KOPT-K1 (cell line): ENCODE measurements around the gene IL2RG.

Source experiments
- H3K27ac ChIP-seq: fragments of 200-600 bp; sonication (generic); 2 replicates; pipeline ENCODE4 v1.5.1; 2016; ENCODE audit warnings: antibody characterized with exemption, mild to moderate bottlenecking, low read depth, low read length; ENCODE audit not compliant: poor library complexity, severe bottlenecking
- H3K36me3 ChIP-seq: fragments of 200-600 bp; sonication (generic); 2 replicates; pipeline ENCODE4 v1.5.1; 2017; ENCODE audit warnings: antibody characterized with exemption, mild to moderate bottlenecking, low read length, moderate library complexity; ENCODE audit not compliant: insufficient read depth
- H3K9me3 ChIP-seq: fragments of 200-600 bp; sonication (generic); 2 replicates; pipeline ENCODE4 v1.5.1; 2017; ENCODE audit warnings: antibody characterized with exemption, low read length, mild to moderate bottlenecking; ENCODE audit not compliant: insufficient read depth, poor library complexity, severe bottlenecking

The IL2RG gene

DNA sequence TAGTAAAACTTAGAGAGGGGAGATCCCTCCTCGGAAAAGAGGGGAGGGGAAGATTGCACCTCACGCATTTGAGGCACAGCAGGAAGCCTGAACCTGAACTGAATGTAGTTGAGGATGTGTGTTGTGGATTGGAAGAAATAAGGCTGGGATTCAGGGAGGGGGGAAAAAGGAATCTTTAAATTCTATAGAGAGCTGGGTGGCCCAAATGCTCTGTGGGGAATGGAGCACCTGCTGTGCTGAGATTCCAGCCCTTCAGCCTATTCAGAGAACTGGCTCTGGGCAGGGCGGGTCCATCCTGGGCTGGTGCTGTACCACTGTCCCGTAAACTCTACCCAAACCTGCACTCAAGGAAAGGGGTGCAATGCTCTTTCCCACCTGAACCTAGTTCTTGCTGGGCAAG, 11.6 kb downstream of the IL2RG start:
- no peaks in the 10 kb centered on the region for H3K36me3 ChIP-seq
- no peaks in the 10 kb centered on the region for H3K9me3 ChIP-seq
- H3K27ac ChIP-seq = peak overlapping the region; percentile 18

DNA sequence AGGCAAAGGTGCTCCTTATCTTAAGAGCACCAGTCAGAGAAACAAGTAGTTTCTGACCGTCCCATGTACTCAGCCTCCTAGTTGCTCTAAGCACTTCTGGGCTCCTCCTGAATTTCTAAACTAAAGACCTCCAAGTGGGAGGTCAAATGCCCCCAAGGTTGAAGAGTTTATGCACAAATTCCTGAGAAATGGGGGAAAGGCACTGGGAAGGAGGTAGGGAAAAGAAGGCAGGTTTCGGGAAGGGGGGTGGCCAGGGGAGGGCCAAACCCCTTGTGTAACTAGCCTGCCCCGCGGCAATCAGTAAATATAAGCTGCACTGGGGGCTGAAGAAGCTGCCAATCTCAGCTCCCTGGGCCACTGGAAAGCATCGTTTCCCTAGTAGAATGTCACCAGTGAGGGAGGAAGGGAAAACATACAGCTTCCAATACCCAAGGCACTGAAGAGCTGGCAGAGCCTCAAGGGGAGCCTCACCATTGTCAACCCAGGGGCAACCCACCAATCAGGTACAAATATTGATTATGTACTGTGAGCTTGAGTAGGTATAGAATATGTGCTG, 12.3 kb downstream of the IL2RG start:
- peak overlapping the region; percentile 35 for H3K27ac ChIP-seq
- H3K36me3 ChIP-seq = no peaks in the 10 kb centered on the region
- H3K9me3 ChIP-seq = no peaks in the 10 kb centered on the region

DNA sequence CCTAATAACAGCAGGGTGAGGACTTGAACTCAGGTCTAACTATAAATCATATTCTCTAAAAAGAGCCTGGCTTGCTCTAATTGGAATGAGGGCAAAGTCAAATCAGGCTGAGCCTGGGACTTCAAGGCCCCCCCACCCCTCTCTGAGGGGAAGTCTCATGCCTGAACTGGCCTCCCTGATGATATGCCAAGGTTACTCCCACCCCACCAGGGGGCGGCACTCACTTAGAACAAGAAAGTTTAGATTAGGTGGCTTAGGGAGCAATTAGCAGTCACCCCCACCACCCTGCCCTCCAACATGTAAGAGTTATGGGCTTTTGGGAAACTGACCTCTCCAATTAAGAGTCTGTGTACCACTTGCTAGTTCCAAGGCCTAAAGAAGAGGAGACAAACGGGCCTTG, 13.1 kb downstream of the IL2RG start:
- Histone ChIP-seq H3K27ac (peak overlapping the region; percentile 35), H3K9me3 (no peaks in the 10 kb centered on the region), H3K36me3 (no peaks in the 10 kb centered on the region)

DNA sequence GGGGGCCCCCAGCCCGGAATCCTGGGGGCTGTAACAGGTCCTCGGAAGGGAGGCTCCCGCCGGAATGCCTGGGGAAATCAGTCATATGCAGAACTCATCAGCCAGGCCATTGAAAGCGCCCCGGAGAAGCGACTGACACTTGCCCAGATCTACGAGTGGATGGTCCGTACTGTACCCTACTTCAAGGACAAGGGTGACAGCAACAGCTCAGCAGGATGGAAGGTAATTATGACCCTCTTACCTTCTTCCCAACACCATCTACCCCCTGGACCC, 14.7 kb downstream of the IL2RG start:
- Histone ChIP-seq H3K9me3 (no peaks in the 10 kb centered on the region), H3K27ac (peak overlapping the region; percentile 65), H3K36me3 (no peaks in the 10 kb centered on the region)

DNA sequence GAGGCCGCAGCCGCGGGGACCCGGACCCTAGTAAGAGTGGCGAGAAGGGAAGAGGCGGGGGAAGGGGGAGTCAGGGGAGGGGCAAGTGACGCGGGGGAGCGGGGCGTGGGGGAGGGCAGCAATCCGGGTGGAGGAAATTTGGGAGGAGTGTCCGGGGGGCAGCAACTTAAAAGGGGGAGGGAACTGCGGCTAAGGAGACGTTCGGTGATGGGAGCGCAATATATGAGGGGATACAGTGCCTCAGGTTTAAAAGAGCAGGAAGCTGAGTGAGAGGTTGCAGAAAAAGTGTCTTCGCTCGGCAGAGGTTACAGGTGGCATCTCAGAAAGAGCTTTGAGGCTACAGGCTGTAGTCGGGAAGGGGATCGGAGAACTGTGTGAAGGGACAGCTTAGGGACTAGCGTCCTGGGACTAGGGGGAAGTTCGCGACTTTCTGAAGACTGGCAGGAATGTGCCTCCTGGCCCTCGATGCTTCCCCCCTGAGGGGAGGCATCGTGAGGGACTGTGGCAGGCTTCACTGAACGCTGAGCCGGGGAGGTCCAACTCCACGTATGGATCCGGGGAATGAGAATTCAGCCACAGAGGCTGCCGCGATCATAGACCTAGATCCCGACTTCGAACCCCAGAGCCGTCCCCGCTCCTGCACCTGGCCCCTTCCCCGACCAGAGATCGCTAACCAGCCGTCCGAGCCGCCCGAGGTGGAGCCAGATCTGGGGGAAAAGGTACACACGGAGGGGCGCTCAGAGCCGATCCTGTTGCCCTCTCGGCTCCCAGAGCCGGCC, 15.2 kb downstream of the IL2RG start:
- Histone ChIP-seq H3K27ac (peak overlapping the region; percentile 65), H3K9me3 (no peaks in the 10 kb centered on the region), H3K36me3 (no peaks in the 10 kb centered on the region)

DNA sequence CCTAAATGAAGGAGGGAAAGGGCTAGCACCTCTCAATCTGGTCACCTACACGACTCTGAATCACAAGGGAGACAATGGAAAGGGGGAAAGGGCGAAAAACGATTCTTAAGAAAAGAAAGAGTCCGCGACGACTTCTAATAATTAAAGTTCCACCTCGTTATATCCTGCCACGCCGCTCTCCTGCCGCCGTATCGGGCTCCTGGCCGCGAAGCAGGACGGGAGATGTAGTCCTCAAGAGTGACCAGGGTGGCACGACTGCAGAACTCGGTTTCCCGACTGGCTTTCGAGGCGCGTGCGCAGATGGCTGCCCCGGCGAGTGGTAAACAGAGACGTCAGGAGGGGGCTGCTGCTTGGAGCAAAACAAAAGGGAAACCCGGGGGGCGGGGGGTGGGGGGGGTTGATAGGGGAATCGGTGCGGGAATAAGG, 15.8 kb downstream of the IL2RG start, which contains the start of gene FOXO4:
Gene FOXO4, plus strand, starts transcription at position 297 of the 426 bp plus-strand sequence. CDS start 678 bp downstream, outside the sequence.
- peak within 1 kb of the TSS; percentile 65 for H3K27ac ChIP-seq
- no peaks in the 10 kb centered on the region for H3K9me3 ChIP-seq
- H3K36me3 ChIP-seq = no peaks in the 10 kb centered on the region

DNA sequence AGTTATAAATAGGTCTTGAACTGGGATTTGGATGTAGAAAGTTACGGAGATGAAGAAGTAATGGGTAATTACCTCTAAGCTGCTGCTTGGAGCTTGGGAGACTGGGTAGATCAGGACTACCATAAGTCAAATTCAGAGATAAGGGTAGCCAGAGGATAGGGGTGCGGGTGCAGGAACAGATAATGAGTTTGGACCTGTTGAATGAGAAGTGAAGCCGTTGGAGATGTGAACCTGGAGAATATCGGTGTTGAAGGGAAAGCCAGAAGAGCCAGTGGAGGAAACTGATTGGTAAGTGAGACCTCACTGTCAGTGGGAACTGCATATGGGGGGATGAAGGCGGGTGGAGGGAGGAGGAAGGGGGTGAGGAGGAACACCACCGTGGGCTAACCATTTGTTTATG, 16.3 kb downstream of the IL2RG start:
- Histone ChIP-seq H3K27ac (peak overlapping the region; percentile 65), H3K36me3 (no peaks in the 10 kb centered on the region), H3K9me3 (no peaks in the 10 kb centered on the region)

DNA sequence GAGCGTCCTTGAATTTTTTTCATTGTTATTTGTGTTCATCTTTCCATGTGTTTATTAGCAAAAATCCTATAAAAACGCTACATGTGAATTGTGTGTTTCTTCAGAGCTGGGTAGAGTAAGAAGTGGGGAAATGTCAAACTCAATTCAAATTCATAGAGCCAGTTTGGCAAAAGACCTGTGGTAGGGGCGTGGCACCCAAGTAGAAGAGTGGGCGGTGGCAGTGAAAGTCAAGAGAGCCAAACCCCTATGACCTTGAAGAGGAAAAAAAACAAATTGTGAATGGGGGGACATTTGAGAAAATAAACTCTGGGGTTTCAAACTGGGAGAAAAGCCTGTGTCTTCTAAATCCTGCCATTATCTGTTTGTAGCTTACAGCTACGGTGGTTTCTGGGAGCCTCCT, 20.1 kb downstream of the IL2RG start:
- Histone ChIP-seq H3K9me3 (no peaks in the 10 kb centered on the region), H3K36me3 (no peaks in the 10 kb centered on the region), H3K27ac (no peak overlapping the region)

DNA sequence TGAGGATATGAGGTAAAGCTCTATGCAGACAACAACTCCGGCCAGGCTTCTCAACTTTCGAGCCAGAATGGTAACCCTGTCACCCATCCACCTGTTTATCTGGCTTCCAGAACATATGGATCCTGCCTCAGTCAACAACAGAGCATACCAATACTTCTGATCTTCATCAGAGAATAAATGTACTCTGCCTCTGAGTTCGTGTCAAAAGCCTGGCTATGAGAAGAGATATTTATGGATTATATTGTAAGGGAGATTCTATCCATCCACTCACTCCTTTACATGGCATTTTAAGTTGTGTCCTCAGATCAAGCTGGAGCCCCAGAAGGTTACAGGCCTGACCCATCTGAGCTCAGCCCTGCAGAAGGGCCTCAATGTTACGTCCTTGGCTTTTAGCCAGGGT, 25.5 kb downstream of the IL2RG start:
- no peaks in the 10 kb centered on the region for H3K9me3 ChIP-seq
- no peak overlapping the region for H3K27ac ChIP-seq
- H3K36me3 ChIP-seq = no peaks in the 10 kb centered on the region

DNA sequence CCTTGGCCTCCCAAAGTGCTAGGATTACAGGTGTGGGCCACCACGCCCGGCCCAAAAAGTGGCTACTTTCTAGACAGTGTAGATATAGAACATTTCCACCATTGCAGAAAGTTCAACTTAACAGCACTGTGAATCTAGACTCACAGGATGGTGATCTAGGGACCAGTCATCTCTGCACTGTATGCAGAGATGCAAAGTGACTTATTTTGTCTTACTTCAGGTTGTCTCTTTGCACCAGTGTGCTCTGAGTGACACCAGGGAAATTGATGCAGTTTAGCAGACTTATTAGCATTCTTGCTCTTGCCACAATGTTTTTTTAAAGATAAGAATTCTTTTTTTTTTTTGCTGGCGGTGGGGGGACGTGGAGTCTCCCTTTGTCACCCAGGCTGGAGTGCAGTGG, 28.6 kb downstream of the IL2RG start:
- H3K27ac ChIP-seq = no peak overlapping the region
- H3K9me3 ChIP-seq = no peaks in the 10 kb centered on the region

DNA sequence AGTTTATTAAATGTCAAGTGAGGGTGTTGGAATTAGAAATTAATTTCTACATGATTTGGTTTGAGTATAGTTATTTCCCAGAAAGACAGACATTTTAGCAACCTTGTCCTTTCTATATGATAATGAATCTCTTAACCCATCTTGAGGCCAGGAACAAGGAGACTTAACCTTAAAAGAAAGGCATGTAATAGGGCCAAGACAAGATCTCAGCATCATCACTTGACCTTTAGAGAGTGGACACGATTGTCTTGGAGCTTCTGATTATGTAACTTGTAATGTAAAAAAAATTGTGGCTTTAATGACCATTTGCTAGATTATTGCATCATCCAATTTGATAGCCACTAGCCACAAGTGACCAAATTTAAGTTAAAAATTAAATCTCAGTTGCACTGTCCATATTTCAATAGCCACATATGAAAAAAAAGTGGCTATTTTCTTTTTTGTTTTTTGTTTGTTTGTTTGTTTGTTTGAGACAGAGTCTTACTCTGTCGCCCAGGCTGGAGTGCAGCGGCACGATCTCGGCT, 29.2 kb downstream of the IL2RG start:
- H3K9me3 ChIP-seq = no peaks in the 10 kb centered on the region
- H3K36me3 ChIP-seq = no peaks in the 10 kb centered on the region
- no peak overlapping the region for H3K27ac ChIP-seq

More for the DNA sequence above, 28.6 kb downstream of the IL2RG start:
- H3K36me3 ChIP-seq = no peaks in the 10 kb centered on the region

DNA sequence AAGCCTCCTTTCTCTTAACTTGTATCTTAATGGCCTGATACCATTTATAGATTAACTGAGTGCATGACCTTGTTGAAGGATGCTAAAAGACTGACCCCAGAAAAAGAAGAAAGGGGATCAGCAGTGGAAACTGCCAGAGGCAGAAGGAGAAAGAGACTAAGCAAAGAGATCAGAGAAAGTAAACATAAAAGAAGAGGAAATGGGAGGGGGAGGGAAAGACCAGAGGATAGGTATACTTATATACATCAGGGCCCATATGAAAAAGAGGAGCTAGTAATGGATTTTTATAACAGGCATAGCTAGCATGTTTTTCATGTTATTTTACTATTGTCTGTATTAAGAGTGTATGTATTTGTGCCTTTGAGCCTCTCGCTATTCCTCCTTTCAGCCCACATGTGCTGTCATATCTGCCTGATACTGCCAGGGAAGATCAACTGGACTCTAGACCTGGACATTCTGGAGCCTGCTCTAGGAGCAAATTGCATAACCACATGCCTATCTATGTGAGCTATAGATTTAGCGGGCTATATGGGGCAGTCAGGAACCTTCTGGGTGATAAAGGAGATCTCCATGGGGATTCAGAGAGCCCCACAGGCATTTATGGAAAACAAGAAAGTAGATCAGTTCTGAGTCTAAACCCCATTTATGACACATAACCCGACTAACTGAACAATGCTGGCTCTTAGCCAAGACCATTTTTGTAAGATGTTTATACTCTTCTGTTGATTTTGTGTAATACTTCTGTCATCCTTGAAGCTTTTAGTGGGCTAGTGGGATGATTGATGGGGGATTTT, 29.9 kb downstream of the IL2RG start:
- no peak overlapping the region for H3K27ac ChIP-seq
- H3K36me3 ChIP-seq = no peaks in the 10 kb centered on the region
- H3K9me3 ChIP-seq = no peaks in the 10 kb centered on the region

DNA sequence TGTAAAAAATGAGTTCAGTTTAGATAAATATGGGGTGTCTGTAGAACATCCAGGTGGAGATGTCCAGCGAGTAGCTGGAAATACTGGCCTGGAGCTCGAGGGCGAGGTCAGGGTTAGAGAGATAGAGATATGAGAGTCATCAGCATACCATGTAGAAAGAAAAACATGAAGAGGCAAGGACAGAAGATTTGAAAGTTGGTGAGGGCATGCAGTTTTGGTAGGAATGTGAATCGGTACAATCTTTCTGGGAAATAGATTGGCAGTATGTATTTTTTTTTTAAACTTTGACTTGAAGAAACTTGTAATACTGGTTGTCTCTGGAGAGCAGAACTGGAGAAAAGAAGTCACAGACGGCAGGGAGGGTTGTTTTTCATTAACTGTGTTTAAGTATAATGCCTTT, 40.8 kb downstream of the IL2RG start:
- Histone ChIP-seq H3K36me3 (0 out of 2 replicates have a peak, but pooled peaks cover 4% of the 10 kb centered on the region), H3K27ac (no peak overlapping the region), H3K9me3 (no peaks in the 10 kb centered on the region)

DNA sequence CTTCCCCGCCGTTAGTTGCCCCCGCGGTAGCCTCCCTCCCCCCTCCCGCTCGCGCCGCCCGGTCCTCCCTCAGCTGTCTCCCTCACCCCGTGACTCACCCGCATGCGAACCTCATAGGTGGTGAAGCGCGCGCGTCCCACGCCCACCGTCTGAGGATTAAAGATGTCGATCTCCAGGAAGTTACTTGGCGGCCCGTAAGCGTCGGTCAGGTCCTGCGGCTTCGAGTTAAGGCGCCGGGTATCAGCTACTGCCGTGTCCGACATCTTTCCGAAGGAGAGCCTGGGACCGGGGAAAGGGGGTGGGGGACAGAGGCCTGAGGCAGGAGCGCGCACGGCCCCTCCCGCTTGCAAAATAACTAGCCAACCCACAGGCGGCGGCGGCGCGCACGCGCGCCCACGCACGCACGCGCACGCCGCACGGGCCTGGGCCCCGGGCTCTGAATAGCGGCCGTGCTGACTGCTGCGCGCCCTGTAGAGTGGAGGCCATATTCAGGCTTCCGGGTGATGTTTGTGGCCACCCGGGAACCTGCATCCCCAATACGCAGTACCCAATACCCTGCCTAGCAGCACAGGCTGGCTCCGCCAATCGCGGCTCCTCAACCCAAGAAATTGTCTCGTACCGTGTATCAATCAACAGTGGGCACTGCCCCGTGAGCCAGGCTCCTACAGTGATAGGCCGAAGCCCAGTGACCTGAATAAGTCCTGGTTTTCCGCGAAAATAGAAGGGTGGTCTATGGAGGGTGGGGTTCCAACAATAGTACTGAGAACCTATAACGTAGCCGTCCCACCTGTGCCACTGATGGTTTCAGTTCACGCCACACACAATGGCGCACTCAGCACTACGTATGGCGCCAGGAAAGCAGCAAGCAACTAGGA, 43.1 kb downstream of the IL2RG start, which contains the start of gene SNX12:
Gene SNX12, minus strand, starts transcription at position 291 of the 875 bp plus-strand sequence. Its CDS starts 28 bp downstream, at position 263.
- H3K27ac ChIP-seq = peak within 1 kb of the TSS; percentile 89
- H3K9me3 ChIP-seq = no peaks in the 10 kb centered on the region
- 0 out of 2 replicates have a peak, but pooled peaks cover 4% of the 10 kb centered on the region for H3K36me3 ChIP-seq
